Naive thymus-derived CD4-positive, alpha-beta T cell (primary cell): ENCODE results near the gene XNDC1N. TPM values are rescaled to one million over a fixed set of nuclear protein-coding genes. Genes with fewer than 3 reads are reported as not detected.

Experiments used
- ATAC-seq: fragments of 150-1000 bp; cut with Tn5 transposase; 2 replicates; pipeline ENCODE4 v1.10.0; 2021; ENCODE audit warnings: mild to moderate bottlenecking, moderate library complexity
- CTCF ChIA-PET: fragments of 350-600 bp; sonication (Branson Sonifier 250); formaldehyde crosslinking; loops from one replicate; lab custom pipeline; 2021; ENCODE audit warnings: antibody characterized with exemption; lab: Charles Lee
- POLR2A ChIA-PET: fragments of 350-600 bp; sonication (Branson Sonifier 250); formaldehyde crosslinking; loops from one replicate; lab custom pipeline; 2021; ENCODE audit warnings: antibody characterized with exemption, inconsistent platforms; lab: Charles Lee
- DNase-seq, 9 donors: peaks; one replicate each; pipeline versions ENCODE4 v3.0.0 to v3.0.0-alpha.2; 2020 to 2022; ENCODE audit warnings: mixed read lengths in 1 of 9
- H3K27ac ChIP-seq: one replicate; pipeline ENCODE4 v1.7.0; 2013; ENCODE audit warnings: mild to moderate bottlenecking, low read depth, low read length, moderate library complexity
- H3K27me3 ChIP-seq, 2 donors: one replicate each; pipeline ENCODE4 v1.7.0; 2013; ENCODE audit warnings: low read length in 2 of 2, mild to moderate bottlenecking in 2 of 2, moderate library complexity in 2 of 2; ENCODE audit not compliant: control insufficient read depth in 2 of 2, insufficient read depth in 2 of 2
- H3K36me3 ChIP-seq, 3 experiments: 1 replicate in 2 of 3; 2 replicates in 1 of 3; pipeline ENCODE4 v1.7.0; 2013; ENCODE audit warnings: low read length in 3 of 3, mild to moderate bottlenecking in 3 of 3, moderate library complexity in 1 of 3; ENCODE audit not compliant: insufficient read depth in 3 of 3, control insufficient read depth in 2 of 3
- H3K4me1 ChIP-seq, 2 donors: one replicate each; pipeline ENCODE4 v1.7.0; 2013; ENCODE audit warnings: low read length in 2 of 2, mild to moderate bottlenecking in 2 of 2, moderate library complexity in 1 of 2; ENCODE audit not compliant: control insufficient read depth in 2 of 2, insufficient read depth in 2 of 2
- H3K4me3 ChIP-seq: 2 replicates; pipeline ENCODE4 v1.7.0; 2013; ENCODE audit warnings: mild to moderate bottlenecking, low read length
- H3K9me3 ChIP-seq, 3 experiments: 1 replicate in 2 of 3; 2 replicates in 1 of 3; pipeline ENCODE4 v1.7.0; 2013; ENCODE audit warnings: low read length in 3 of 3; ENCODE audit not compliant: control insufficient read depth in 2 of 3
- H3K27ac Mint-ChIP-seq, 9 donors: one replicate each; pipeline ENCODE4 v1.8.0; 2020 to 2022; ENCODE audit warnings: mixed read lengths in 9 of 9, mild to moderate bottlenecking in 8 of 9, moderate library complexity in 5 of 9, inconsistent platforms in 2 of 9
- H3K27me3 Mint-ChIP-seq, 5 donors: one replicate each; pipeline ENCODE4 v1.8.0; 2021 to 2022; ENCODE audit warnings: mixed read lengths in 5 of 5, mild to moderate bottlenecking in 1 of 5
- H3K36me3 Mint-ChIP-seq, 5 donors: one replicate each; pipeline ENCODE4 v1.8.0; 2020 to 2022; ENCODE audit warnings: mixed read lengths in 5 of 5, mild to moderate bottlenecking in 3 of 5, inconsistent platforms in 1 of 5
- H3K4me1 Mint-ChIP-seq, 7 donors: one replicate each; pipeline ENCODE4 v1.8.0; 2020 to 2022; ENCODE audit warnings: mixed read lengths in 7 of 7, mild to moderate bottlenecking in 3 of 7, inconsistent platforms in 1 of 7
- H3K4me3 Mint-ChIP-seq, 10 donors: one replicate each; pipeline ENCODE4 v1.8.0; 2020 to 2022; ENCODE audit warnings: mild to moderate bottlenecking in 10 of 10, mixed read lengths in 10 of 10, moderate library complexity in 6 of 10, inconsistent platforms in 2 of 10
- H3K9me3 Mint-ChIP-seq, 11 donors: one replicate each; pipeline ENCODE4 v1.8.0; 2020 to 2022; ENCODE audit warnings: mixed read lengths in 11 of 11, mild to moderate bottlenecking in 4 of 11, inconsistent platforms in 1 of 11, moderate library complexity in 1 of 11
- intact Hi-C, 2 donors: fragments of 100-400 bp; cut with micrococcal nuclease; formaldehyde crosslinking; loops; one replicate each; pipeline ENCODE4 v1.15.1; 2023
- polyA plus RNA-seq, 2 donors: library from polyadenylated mRNA; unstranded; fragments of 300-500 nt; fragmentation: Illumina TruSeq; gene quantifications; one replicate each; pipeline ENCODE4 v1.2.3, GENCODE V29; 2021
- total RNA-seq, 6 experiments: library from RNA in 5 of 6; stranded (reverse) in 5 of 6; gene quantifications; 1 replicate in 5 of 6; 2 replicates in 1 of 6; pipeline ENCODE4 v1.2.3 and lab custom pipeline; 2021 to 2026

Gene XNDC1N, protein sequence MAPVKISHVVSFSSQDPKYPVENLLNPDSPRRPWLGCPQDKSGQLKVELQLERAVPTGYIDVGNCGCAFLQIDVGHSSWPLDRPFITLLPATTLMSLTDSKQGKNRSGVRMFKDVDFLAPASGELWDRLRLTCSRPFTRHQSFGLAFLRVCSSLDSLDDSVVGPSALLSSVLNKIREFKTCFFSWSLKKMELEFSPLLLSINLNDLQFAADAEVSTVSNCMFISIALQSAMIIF
- total RNA-seq: 10 to 100 TPM; 18.8 to 27.2 (median 24.3) TPM
- polyA plus RNA-seq: 1 to 10 TPM; 5.0 to 8.8 TPM
- total RNA-seq (lab: John Stamatoyannopoulos, UW): 6.1 reads per million, percentile 27 among the genes with 10 or more reads in this experiment

DNA sequence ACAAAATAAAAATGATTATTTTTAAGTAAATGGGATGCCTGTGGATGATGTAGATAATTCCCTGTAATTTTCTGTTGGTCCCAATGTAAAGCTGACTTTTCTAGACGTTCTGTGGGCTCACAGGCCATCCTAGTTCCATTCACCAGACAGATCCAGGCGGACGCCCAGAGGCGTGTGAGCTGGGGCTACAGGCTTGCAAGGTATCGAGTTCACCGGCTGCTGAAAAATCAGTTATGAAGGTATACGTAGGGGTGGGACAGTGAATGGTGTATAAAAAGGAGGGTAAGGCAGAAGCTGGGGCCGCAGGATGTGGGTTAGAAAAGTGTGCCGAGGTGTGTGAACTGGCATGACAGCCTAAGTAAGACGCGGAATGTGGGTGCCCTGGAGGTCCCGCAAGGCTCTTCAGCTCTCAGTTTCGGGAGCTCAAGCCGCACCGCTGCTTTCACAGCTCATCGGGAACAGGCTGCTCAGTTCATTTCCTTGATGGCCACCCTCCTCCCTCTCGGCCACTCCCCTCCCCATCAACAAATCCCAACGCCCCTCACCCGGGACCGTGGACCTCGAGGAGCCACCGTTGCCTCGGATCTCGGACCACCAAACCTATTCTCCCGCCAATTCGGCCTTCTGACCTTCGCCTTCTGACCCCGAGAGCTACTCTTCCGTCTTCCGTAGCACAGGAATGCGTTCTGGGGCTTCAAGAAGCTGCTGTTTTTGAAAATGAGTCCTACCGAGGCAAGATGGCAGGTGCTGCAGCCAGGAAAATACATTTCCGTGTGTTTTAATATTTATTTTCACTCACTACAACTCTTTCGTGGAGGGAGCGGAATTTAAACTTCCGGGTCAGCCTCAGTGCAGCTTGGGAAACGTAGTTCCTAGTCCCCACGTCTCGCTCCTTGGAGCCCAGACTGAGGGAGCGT, at the start of gene XNDC1N:
TSS of gene XNDC1N (minus strand) at position 775 of the 917 bp plus-strand sequence. CDS start 5,241 bp downstream, outside the sequence.
- H3K4me3 Mint-ChIP-seq: peak within 1 kb of the TSS; percentile 92 to 100 (median 98)
- peak within 1 kb of the TSS; percentile 94 to 100 (median 98) for H3K27ac Mint-ChIP-seq
- H3K9me3 Mint-ChIP-seq: peaks cover 0 to 1% (median 0%) of the 10 kb centered on the region in 11 donors
- Histone ChIP-seq H3K4me3 (peak within 1 kb of the TSS; percentile 97), H3K9me3 (no peaks in the 10 kb centered on the region), H3K4me1 (peaks cover 17 to 22% of the 10 kb centered on the region in 2 donors), H3K36me3 (peaks cover 0 to 15% (median 0%) of the 10 kb centered on the region in 3 experiments), H3K27ac (peak within 1 kb of the TSS; percentile 88), H3K27me3 (no peaks in the 10 kb centered on the region)
- H3K36me3 Mint-ChIP-seq: peaks cover 0 to 8% (median 0%) of the 10 kb centered on the region in 5 donors
- ChIA-PET CTCF (interaction anchor here (0.6 kb wide), 1 partner anchor 24 kb away, joined by 6 read pairs; no protein-coding TSS in a partner anchor), POLR2A (interaction anchor here (0.5 to 3.0 kb wide), 12 partner anchors 10 to 294 kb away, joined by 3 to 15 read pairs (median 5); partner anchors contain the start of gene ANAPC15)
- H3K4me1 Mint-ChIP-seq: peaks cover 23 to 65% (median 56%) of the 10 kb centered on the region in 7 donors
- intact Hi-C loops: loop anchor here (1.0 to 2.0 kb wide), 11 partner anchors 112 to 1949 kb away; partner anchors contain the start of genes ANAPC15 (in 2 of the 2), CLPB (in 2 of the 2), LRRC51 (in 2 of the 2) and NUMA1 (in 2 of the 2)
- ATAC-seq (peak; percentile 90), DNase-seq (peak in 8 of 9 donors; percentile 47 to 89 (median 64))
- no peaks in the 10 kb centered on the region for H3K27me3 Mint-ChIP-seq

GRCh38 chr11:71977743-71978418, 49.5 kb upstream of the XNDC1N start:
- H3K9me3 ChIP-seq: no peaks in the 10 kb centered on the region
- no peak overlapping the region for H3K27ac ChIP-seq
- intact Hi-C loops: loop anchor here (1.0 to 5.0 kb wide), 9 partner anchors 49 to 469 kb away; partner anchors contain the start of gene CLPB (in 2 of the 2)
- ChIA-PET CTCF (interaction anchor here (0.7 to 5.0 kb wide), 24 partner anchors 10 to 471 kb away, joined by 3 to 43 read pairs (median 4); partner anchors contain the start of gene IL18BP), POLR2A (interaction anchor here (1.7 kb wide), 1 partner anchor 37 kb away, joined by 5 read pairs; no protein-coding TSS in a partner anchor)
- no peak overlapping the region for H3K27ac Mint-ChIP-seq
- DNase-seq (peak in 6 of 9 donors; percentile 44 to 55 (median 47)), ATAC-seq (peak; percentile 74)
- no peak overlapping the region for H3K4me3 ChIP-seq
- H3K4me3 Mint-ChIP-seq: no peak overlapping the region
- H3K27me3 ChIP-seq: no peaks in the 10 kb centered on the region
- peaks cover 0 to 17% (median 5%) of the 10 kb centered on the region in 5 donors for H3K36me3 Mint-ChIP-seq
- H3K4me1 Mint-ChIP-seq: peaks cover 0 to 7% (median 0%) of the 10 kb centered on the region in 7 donors
- H3K4me1 ChIP-seq: no peaks in the 10 kb centered on the region
- no peaks in the 10 kb centered on the region for H3K27me3 Mint-ChIP-seq
- no peaks in the 10 kb centered on the region for H3K9me3 Mint-ChIP-seq
- H3K36me3 ChIP-seq: no peaks in the 10 kb centered on the region

- intact Hi-C loops: loop anchor here (1.0 to 5.0 kb wide), 9 partner anchors 50 to 470 kb away; partner anchors contain the start of gene CLPB (in 2 of the 2)
- no peaks in the 10 kb centered on the region for H3K27me3 Mint-ChIP-seq
- CTCF ChIA-PET: interaction anchor here (0.8 to 5.0 kb wide), 21 partner anchors 9 to 472 kb away, joined by 3 to 43 read pairs (median 4); no protein-coding TSS in a partner anchor
These were observed 48.7 kb upstream of the XNDC1N start for GRCh38 chr11:71977090-71977489.

GRCh38 chr11:71976551-71976950, 48.2 kb upstream of the XNDC1N start:
- intact Hi-C loops: loop anchor here (2.0 to 5.0 kb wide), 4 partner anchors 51 to 471 kb away; partner anchors contain the start of gene CLPB (in 1 of the 2)
- peaks cover 0 to 7% (median 0%) of the 10 kb centered on the region in 7 donors for H3K4me1 Mint-ChIP-seq
- ChIA-PET POLR2A (no interaction called here), CTCF (interaction anchor here (0.8 to 5.0 kb wide), 13 partner anchors 9 to 472 kb away, joined by 3 to 43 read pairs (median 4); no protein-coding TSS in a partner anchor)
- no peak for DNase-seq
- H3K27me3 Mint-ChIP-seq: no peaks in the 10 kb centered on the region
- no peak overlapping the region for H3K4me3 Mint-ChIP-seq
- no peak for ATAC-seq
- H3K36me3 Mint-ChIP-seq: peaks cover 0 to 12% (median 3%) of the 10 kb centered on the region in 5 donors
- H3K9me3 Mint-ChIP-seq: no peaks in the 10 kb centered on the region
- H3K4me3 ChIP-seq: no peak overlapping the region
- no peak overlapping the region for H3K27ac ChIP-seq
- no peaks in the 10 kb centered on the region for H3K4me1 ChIP-seq
- H3K27ac Mint-ChIP-seq: no peak overlapping the region
- H3K36me3 ChIP-seq: peaks cover 0 to 9% (median 0%) of the 10 kb centered on the region in 3 experiments
- H3K9me3 ChIP-seq: no peaks in the 10 kb centered on the region
- H3K27me3 ChIP-seq: no peaks in the 10 kb centered on the region

More at GRCh38 chr11:71977090-71977489, 48.7 kb upstream of the XNDC1N start:
- peaks cover 0 to 14% (median 3%) of the 10 kb centered on the region in 5 donors for H3K36me3 Mint-ChIP-seq
- Histone ChIP-seq H3K4me1 (no peaks in the 10 kb centered on the region), H3K27ac (no peak overlapping the region), H3K9me3 (no peaks in the 10 kb centered on the region), H3K36me3 (peaks cover 0 to 8% (median 0%) of the 10 kb centered on the region in 3 experiments), H3K4me3 (no peak overlapping the region), H3K27me3 (no peaks in the 10 kb centered on the region)
- no peak for DNase-seq
- ATAC-seq: no peak
- H3K4me1 Mint-ChIP-seq: peaks cover 0 to 7% (median 0%) of the 10 kb centered on the region in 7 donors
- no peak overlapping the region for H3K27ac Mint-ChIP-seq
- H3K9me3 Mint-ChIP-seq: no peaks in the 10 kb centered on the region
- POLR2A ChIA-PET: no interaction called here
- H3K4me3 Mint-ChIP-seq: no peak overlapping the region

- Mint-ChIP-seq H3K27me3 (no peaks in the 10 kb centered on the region), H3K9me3 (no peaks in the 10 kb centered on the region), H3K27ac (peak overlapping the region in 1 of 9 donors; percentile 7), H3K4me3 (no peak overlapping the region), H3K4me1 (no peaks in the 10 kb centered on the region), H3K36me3 (peaks cover 4 to 18% (median 9%) of the 10 kb centered on the region in 5 donors)
- DNase-seq: no peak
- intact Hi-C loops: no loop called here
- Histone ChIP-seq H3K4me1 (no peaks in the 10 kb centered on the region), H3K27me3 (no peaks in the 10 kb centered on the region), H3K9me3 (no peaks in the 10 kb centered on the region), H3K36me3 (peaks cover 0 to 14% (median 0%) of the 10 kb centered on the region in 3 experiments), H3K27ac (no peak overlapping the region), H3K4me3 (no peak overlapping the region)
- POLR2A ChIA-PET: no interaction called here
- ATAC-seq: no peak
- CTCF ChIA-PET: no interaction called here
These were observed 43.3 kb upstream of the XNDC1N start for GRCh38 chr11:71971680-71972079.
